ENCODE results near the gene GYPA.
"Not testable (repeated sequence)": the region's sequence is repeated elsewhere in the genome, so short reads cannot be mapped to it uniquely, and the experiment has no call there.

Gene GYPA

GRCh38 chr4:144130167-144130566 is 10.4 kb downstream of the GYPA start:
- in situ Hi-C loops (cut with MboI; ENCODE audit: low sequenced_read_pairs), result not testable (repeated sequence)

DNA sequence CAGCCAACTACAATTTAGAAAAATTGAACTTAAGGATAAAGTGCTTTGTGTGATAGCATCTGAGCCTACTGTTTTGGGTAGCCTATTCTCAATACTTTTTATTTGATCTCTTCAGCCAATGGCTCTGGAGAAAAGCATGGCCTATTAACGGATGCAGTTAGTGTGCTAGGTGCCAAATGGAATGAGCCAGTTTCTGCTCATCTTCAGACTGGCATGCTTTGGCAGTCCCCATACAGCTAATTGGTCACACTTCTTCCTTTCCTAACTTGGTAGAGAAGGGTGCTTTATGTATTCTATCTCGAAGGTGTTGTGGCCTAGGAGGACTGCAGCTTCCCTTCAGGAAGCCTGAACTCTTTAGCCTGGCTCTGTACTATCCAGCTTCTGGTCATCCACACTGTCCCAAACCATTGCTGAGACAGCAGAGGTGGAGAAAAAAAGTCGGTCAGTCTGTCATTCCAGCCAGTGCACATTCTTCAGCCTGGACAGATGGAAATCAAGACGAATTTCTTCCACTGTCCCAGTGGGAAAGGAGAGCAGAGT is 11.1 kb downstream of the GYPA start:
- in situ Hi-C loops (cut with MboI; ENCODE audit: low sequenced_read_pairs), result not testable (repeated sequence)

DNA sequence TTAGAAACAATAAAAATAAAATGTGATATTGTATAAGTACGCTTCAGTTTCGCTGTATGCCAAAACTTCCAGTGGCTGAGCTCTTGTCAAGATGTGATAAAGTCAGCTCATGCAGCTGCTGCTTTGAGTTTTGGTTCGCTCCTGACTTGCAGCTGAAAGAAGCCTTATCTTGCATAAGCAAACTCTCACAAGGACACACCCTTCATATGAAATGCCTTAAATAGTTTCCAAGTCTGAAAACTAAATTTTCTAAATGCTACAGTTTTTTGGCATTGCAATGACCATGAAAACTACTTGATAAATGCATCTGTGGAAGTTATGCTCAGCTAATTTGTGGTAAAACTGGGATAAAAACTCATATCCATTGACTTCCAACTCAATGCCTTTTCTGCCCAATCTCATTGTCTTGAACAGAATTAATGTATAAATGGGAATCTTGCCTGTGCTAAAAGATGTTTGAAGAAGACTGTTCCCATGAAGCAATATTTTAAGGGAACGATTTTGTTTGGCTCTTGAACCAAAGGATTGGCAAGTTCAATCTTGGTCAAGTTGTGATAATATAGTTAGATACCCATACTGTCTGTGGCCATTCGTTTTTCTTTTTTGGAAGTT is 11.7 kb downstream of the GYPA start:
- in situ Hi-C loops (cut with MboI; ENCODE audit: low sequenced_read_pairs), result not testable (repeated sequence)

DNA sequence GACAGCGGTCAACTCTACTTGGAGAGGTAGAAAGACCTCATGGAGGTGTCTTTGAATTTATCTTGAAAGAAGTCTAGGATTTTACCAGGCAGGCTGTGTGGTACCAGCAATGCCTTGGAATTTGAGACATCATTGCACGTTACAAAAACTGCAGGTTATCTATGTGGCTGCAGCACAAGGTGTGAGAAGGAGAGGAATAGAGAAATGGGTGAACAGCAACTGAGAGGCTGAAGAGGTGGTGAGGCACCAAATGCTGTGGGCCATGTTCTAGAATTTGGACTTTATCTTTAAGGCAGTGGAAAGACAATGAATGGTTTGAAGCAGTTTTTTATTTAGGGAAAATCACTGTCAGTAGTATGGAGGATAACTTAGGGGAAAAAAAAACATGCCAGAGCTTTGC is 15.4 kb downstream of the GYPA start:
- in situ Hi-C loops (cut with MboI; ENCODE audit: low sequenced_read_pairs), result not testable (repeated sequence)

DNA sequence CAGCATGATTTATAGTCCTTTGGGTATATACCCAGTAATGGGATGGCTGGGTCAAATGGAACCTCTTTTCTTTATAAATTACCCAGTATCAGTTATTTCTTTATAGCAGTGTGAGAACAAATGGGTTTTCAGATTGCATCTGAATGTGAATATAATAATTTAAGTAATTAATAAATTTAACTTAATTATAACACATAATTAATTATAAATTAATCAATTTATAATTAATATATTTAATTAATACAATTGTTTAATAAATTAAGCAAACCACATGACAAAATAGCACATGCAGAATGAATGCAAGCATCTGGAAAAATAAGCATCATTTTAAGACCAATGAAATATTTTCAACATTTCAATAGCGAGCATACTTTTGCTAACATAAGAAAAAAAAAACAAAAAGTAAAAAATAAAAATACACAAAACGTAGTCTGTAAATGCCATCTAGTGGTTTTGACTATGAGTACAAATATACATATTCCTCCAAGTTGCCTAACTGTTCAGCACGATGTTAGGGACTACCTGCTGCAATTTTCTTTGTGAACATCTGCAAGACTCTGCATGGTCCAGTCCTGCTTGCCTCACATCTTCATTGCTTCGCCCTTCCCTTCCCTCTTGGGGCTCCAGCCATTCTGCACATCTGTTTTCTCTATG is 16.4 kb downstream of the GYPA start:
- in situ Hi-C loops (cut with MboI; ENCODE audit: low sequenced_read_pairs), result not testable (repeated sequence)

- in situ Hi-C loops (cut with MboI; ENCODE audit: low sequenced_read_pairs), result not testable (repeated sequence)
These were observed 17.2 kb downstream of the GYPA start for GRCh38 chr4:144123269-144123668.

DNA sequence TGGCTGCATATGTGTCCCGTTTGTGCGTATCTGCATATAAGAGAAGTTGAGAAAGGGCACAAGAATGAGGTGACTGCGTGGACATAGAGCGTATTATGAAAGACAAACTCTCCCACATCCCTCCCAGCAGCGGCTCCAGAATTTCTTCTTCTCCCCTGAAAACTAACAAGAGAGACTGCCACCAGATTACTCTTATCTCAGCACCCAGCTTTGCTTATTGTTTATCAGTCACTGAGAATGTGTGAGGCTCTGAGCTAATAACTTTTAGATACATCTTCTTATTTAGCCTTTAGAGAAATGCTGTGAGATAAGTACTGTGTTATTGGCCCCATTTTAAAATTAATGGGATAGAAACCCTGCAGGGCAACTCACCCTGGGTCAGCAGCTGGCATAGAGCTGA is 20.8 kb downstream of the GYPA start:
- in situ Hi-C loops (cut with MboI; ENCODE audit: low sequenced_read_pairs), result not testable (repeated sequence)

DNA sequence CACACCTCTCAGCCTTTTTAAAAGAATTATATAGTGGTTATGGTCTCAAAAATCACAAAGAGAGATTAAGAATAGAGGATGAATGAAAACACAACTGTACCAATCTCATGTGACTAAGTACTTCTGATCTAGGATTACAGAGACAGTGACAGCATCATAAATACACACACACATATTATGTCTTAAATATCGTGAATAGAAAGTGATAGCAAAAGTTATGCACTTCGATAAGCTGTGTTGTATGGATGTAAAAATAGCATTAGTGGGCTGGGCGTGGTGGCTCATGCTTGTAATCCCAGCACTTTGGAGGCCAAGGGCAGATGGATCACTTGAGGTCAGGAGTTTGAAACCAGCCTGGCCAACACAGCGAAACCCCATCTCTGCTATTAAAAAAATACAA is 25.0 kb downstream of the GYPA start:
- in situ Hi-C loops (cut with MboI; ENCODE audit: low sequenced_read_pairs), result no loop called here

GRCh38 chr4:144113546-144113945 is 27.0 kb downstream of the GYPA start:
- in situ Hi-C loops (cut with MboI; ENCODE audit: low sequenced_read_pairs), result no loop called here

DNA sequence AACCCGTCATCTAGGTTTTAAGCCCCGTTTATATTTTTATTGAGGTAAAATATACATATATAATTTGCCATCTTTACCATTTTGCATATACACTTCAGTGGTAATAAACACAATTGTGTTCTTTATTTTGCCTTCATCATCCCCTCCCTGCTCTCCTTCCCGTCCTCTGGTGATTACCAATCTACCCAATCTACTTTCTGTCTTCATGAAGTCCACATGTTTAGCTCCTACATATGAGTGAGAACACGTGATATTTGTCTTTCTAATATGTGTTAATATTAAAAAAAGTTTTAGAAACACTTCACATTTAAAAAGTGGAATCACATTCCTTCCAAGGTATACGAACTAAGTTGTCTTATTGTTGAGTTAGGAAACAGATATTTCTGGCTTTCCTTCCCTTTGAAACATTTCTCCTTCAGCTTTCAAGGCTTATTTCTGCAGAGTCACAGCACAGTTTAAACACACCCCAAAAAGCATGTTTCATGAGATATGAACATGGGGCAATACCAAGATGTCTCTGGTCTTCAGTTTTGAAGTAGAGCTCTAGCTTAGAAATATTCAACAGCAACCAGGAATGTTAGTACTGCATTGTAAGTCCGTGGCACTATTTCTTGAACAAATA is 35.9 kb downstream of the GYPA start:
- in situ Hi-C loops (cut with MboI; ENCODE audit: low sequenced_read_pairs), result no loop called here

DNA sequence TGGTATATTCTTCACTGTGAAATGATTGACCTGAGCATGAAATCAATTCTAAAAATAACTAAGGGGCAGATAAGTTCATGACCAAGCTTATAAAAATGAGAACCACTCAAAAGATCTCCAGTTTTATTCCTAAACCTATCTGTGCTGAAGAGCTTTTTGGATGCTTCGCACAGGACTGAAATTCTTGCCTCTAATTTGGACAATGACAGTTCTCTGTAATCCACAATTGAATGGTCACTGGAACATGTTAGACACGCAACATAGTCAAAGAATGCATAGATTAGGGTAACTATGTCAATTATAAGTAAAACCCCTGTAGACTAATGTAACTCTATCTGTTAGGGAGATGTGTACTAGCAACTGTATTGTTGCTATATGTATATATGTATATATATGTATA is 42.7 kb downstream of the GYPA start:
- in situ Hi-C loops (cut with MboI; ENCODE audit: low sequenced_read_pairs), result not testable (repeated sequence)

- in situ Hi-C loops (cut with MboI; ENCODE audit: low sequenced_read_pairs), result not testable (repeated sequence)
These were observed 46.5 kb downstream of the GYPA start for GRCh38 chr4:144093995-144094394.

DNA sequence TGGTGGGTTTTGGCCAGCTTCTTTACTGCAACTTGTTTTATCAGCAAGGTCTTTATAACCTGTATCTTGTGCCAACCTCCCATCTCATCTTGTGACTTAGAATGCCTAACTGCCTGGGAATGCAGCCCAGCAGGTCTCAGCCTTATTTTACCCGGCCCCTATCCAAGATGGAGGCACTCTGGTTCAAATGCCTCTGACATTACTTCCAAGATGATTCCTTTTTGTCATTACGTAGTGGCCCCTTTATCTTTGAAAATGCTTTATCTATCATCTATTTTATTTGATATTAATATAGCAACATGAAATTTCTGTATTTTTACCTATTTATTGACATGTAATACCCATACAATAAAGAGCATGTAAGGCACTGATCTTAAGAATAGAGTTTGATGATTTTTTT is 49.3 kb downstream of the GYPA start:
- in situ Hi-C loops (cut with MboI; ENCODE audit: low sequenced_read_pairs), result not testable (repeated sequence)

DNA sequence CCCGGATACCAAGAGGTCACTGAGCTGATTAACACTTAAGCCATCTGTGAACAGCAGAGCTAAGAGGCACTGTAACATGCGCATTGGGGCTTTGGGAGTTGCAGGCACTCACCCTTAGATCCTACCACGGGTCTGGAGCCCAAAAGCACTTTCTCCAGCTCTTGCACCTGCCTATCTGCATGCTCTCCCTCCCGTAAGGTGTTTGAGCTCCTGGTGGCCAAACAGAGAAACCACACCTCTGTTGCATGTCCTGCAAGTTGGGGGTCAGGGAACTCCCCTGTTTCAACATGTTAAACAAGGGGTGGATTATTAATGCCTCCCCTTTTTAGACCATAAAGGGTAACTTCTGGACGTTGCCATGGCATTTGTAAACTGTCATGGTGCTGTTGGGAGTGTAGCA is 49.8 kb downstream of the GYPA start:
- in situ Hi-C loops (cut with MboI; ENCODE audit: low sequenced_read_pairs), result no loop called here

DNA sequence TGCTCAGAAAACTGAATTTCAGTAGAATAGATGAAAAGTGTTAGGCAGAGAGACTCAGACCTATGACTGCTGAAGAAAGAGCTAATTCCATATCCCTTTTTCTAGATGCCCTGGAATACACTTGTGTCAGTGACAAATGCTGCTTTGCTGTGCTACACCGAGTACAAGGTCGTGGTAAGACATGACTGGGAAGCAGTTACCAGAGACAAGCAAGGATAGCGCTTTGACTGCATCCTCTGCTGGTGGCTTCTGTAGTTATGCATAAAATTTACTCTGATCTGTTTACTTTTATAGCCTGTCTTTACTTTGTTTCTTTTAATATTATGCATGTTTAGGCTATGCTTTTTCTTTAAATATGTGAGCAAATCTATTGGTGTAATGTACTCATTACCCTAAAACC is 58.5 kb downstream of the GYPA start:
- in situ Hi-C loops (cut with MboI; ENCODE audit: low sequenced_read_pairs), result not testable (repeated sequence)

GRCh38 chr4:144080135-144080534 is 60.4 kb downstream of the GYPA start:
- in situ Hi-C loops (cut with MboI; ENCODE audit: low sequenced_read_pairs), result not testable (repeated sequence)

DNA sequence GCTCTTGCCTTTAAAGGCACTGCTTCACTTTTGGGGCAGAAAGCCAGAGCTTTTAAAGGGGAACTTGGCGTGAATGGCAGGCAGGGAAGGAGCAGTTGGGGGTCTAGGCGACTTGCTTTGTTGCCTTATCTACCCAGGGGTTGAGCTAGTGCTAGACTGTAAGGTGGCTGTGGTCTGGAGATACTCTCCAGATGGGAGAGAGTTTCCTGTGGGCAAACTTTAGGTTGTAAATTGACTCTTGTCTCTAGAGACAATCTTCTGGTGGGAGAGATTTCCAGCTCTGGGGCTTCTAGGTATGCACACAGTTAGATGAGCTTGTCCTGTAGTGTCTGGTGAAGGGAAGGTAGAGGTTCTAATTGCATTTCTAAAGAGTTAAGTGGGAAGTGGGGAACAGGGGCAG is 61.8 kb downstream of the GYPA start:
- in situ Hi-C loops (cut with MboI; ENCODE audit: low sequenced_read_pairs), result not testable (repeated sequence)

- in situ Hi-C loops (cut with MboI; ENCODE audit: low sequenced_read_pairs), result not testable (repeated sequence)
These were observed 79.0 kb downstream of the GYPA start for GRCh38 chr4:144061556-144061955.

- in situ Hi-C loops (cut with MboI; ENCODE audit: low sequenced_read_pairs), result not testable (repeated sequence)
These were observed 80.2 kb downstream of the GYPA start for GRCh38 chr4:144060234-144060859.
